ENCODE data around the gene PRR36. TPM values are rescaled to one million over a fixed set of nuclear protein-coding genes. Genes with fewer than 3 reads are reported as not detected.
A peak's percentile ranks its signal among the peaks of the same experiment; 100 is the strongest.

The PRR36 gene
- total RNA-seq, 4 donors from 2014 or later = 0.16 TPM; not detected in 3

- intact Hi-C loops (cut with DNase I; ENCODE audit: low total_unique reads) = no loop called here
- Histone ChIP-seq H3K27ac (no peak overlapping the region), H3K4me1 (peaks cover 10 to 16% (median 12%) of the 10 kb centered on the region in 4 donors), H3K36me3 (no peaks in the 10 kb centered on the region), H3K27me3 (peaks cover 29% of the 10 kb centered on the region), H3K4me3 (no peak overlapping the region), H3K9me3 (no peaks in the 10 kb centered on the region)
- in situ Hi-C loops (cut with MboI; ENCODE audit: low pct_ligation_motif_present in 1 of 4, low pct_unique_long_range_greater_than_20kb in 1 of 4, low sequenced_read_pairs in 3 of 4) = no loop called here
- no peak for DNase-seq
- WGBS, 2 donors (ENCODE audit: low coverage in 1 of 2) = 89 to 90% methylated on average over 11 to 38 of the region's 38 CpGs
- TF ChIP-seq POLR2A (IDR thresholded peaks at IDR 0.05) (no peak), EP300 (IDR thresholded peaks at IDR 0.05; ENCODE audit: low read depth) (no peak), CTCF (IDR thresholded peaks at IDR 0.05) (no peak), POLR2AphosphoS5 (IDR thresholded peaks at IDR 0.05) (no peak)
Measured at GRCh38 chr19:7856679-7857663, 17.2 kb downstream of the PRR36 start.

- Histone ChIP-seq H3K4me1 (peaks cover 4 to 8% (median 6%) of the 10 kb centered on the region in 4 donors), H3K9me3 (no peaks in the 10 kb centered on the region), H3K27ac (no peak overlapping the region), H3K27me3 (peaks cover 21% of the 10 kb centered on the region), H3K4me3 (no peak overlapping the region), H3K36me3 (no peaks in the 10 kb centered on the region)
- 87% methylated on average over 4 to 16 of the region's 16 CpGs for WGBS, 2 donors (ENCODE audit: low coverage in 1 of 2)
- in situ Hi-C loops (cut with MboI; ENCODE audit: low pct_ligation_motif_present in 1 of 4, low pct_unique_long_range_greater_than_20kb in 1 of 4, low sequenced_read_pairs in 3 of 4) = no loop called here
- no peak for TF ChIP-seq POLR2AphosphoS5 (IDR thresholded peaks at IDR 0.05)
- TF ChIP-seq EP300 (IDR thresholded peaks at IDR 0.05; ENCODE audit: low read depth) = no peak
- no peak for TF ChIP-seq POLR2A (IDR thresholded peaks at IDR 0.05)
- no peak for TF ChIP-seq CTCF (IDR thresholded peaks at IDR 0.05)
- no peak for DNase-seq
- intact Hi-C loops (cut with DNase I; ENCODE audit: low total_unique reads) = no loop called here
Measured at GRCh38 chr19:7856109-7856591, 18.0 kb downstream of the PRR36 start.

GRCh38 chr19:7855426-7856108 is 18.6 kb downstream of the PRR36 start:
- Histone ChIP-seq H3K36me3 (no peaks in the 10 kb centered on the region), H3K4me1 (peaks cover 4 to 8% (median 6%) of the 10 kb centered on the region in 4 donors), H3K4me3 (no peak overlapping the region), H3K27me3 (peaks cover 15% of the 10 kb centered on the region), H3K9me3 (no peaks in the 10 kb centered on the region), H3K27ac (no peak overlapping the region)
- WGBS, 2 donors (ENCODE audit: low coverage in 1 of 2) = 87 to 90% methylated on average over 9 to 25 of the region's 26 CpGs
- intact Hi-C loops (cut with DNase I; ENCODE audit: low total_unique reads) (no loop called here), in situ Hi-C loops (cut with MboI; ENCODE audit: low pct_ligation_motif_present in 1 of 4, low pct_unique_long_range_greater_than_20kb in 1 of 4, low sequenced_read_pairs in 3 of 4) (no loop called here)
- no peak for TF ChIP-seq POLR2A (IDR thresholded peaks at IDR 0.05)
- no peak for TF ChIP-seq CTCF (IDR thresholded peaks at IDR 0.05)
- TF ChIP-seq EP300 (IDR thresholded peaks at IDR 0.05; ENCODE audit: low read depth) = no peak
- TF ChIP-seq POLR2AphosphoS5 (IDR thresholded peaks at IDR 0.05) = no peak
- no peak for DNase-seq

- H3K9me3 ChIP-seq = no peaks in the 10 kb centered on the region
- DNase-seq = no peak
- peaks cover 7% of the 10 kb centered on the region for H3K27me3 ChIP-seq
- intact Hi-C loops (cut with DNase I; ENCODE audit: low total_unique reads) = no loop called here
- in situ Hi-C loops (cut with MboI; ENCODE audit: low pct_ligation_motif_present in 1 of 4, low pct_unique_long_range_greater_than_20kb in 1 of 4, low sequenced_read_pairs in 3 of 4) = no loop called here
- H3K4me3 ChIP-seq = no peak overlapping the region
- 40 to 53% methylated on average over 2 to 12 of the region's 12 CpGs for WGBS, 2 donors (ENCODE audit: low coverage in 1 of 2)
- no peaks in the 10 kb centered on the region for H3K36me3 ChIP-seq
- TF ChIP-seq CTCF (IDR thresholded peaks at IDR 0.05) = no peak
- no peak for TF ChIP-seq EP300 (IDR thresholded peaks at IDR 0.05; ENCODE audit: low read depth)
- peak; percentile 4 for TF ChIP-seq POLR2A (IDR thresholded peaks at IDR 0.05)
- no peak for TF ChIP-seq POLR2AphosphoS5 (IDR thresholded peaks at IDR 0.05)
- peaks cover 4 to 8% (median 6%) of the 10 kb centered on the region in 4 donors for H3K4me1 ChIP-seq
- peak overlapping the region in 2 of 4 donors; percentile 26 to 63 for H3K27ac ChIP-seq
Measured at GRCh38 chr19:7853770-7854128, 20.4 kb downstream of the PRR36 start.
